Pancreas (tissue), 10 donors: Measurements from ENCODE around the gene GORASP1. TPM values are rescaled to one million over a fixed set of nuclear protein-coding genes. Genes with fewer than 3 reads are reported as not detected.

Source experiments
- ATAC-seq, 4 donors: fragments of 200-7000 bp; cut with Tn5 transposase; one replicate each; pipeline versions ENCODE4 v1.8.0 to v1.9.1; 2020; ENCODE audit warnings: mild to moderate bottlenecking in 4 of 4, moderate library complexity in 4 of 4
- DNase-seq, 6 donors: peaks; one replicate each; pipeline ENCODE4 v3.0.0-alpha.2; 2020
- FAIRE-seq: peaks from 2 replicates; lab custom pipeline; 2012; peaks lifted over from hg19 to GRCh38; lab: Jason Lieb, UNC
- H3K27ac ChIP-seq, 4 donors: fragments of 200-600 bp; sonication (generic); 1 replicate in 3 of 4; 2 replicates in 1 of 4; pipeline versions ENCODE4 v1.5.0 to v1.8.0; 2020
- H3K27me3 ChIP-seq, 4 donors: fragments of 200-600 bp; one replicate each; pipeline ENCODE4 v1.8.0; 2021
- H3K36me3 ChIP-seq, 3 donors: fragments of 200-600 bp; sonication (generic) in 1 of 3; one replicate each; pipeline versions ENCODE4 v1.5.0 to v1.8.0; 2020 to 2021
- H3K4me1 ChIP-seq, 3 donors: fragments of 200-600 bp; one replicate each; pipeline ENCODE4 v1.8.0; 2021
- H3K4me3 ChIP-seq, 4 donors: fragments of 200-600 bp; sonication (generic) in 2 of 4; one replicate each; pipeline versions ENCODE4 v1.5.0 to v1.8.0; 2020 to 2021
- H3K9me3 ChIP-seq, 4 donors: fragments of 200-600 bp; one replicate each; pipeline ENCODE4 v1.8.0; 2021
- WGBS, 2 donors: extraction: QIAGEN DNeasy Blood & Tissue Kit; methylation state at CpG; one replicate each; pipeline ENCODE4 v1.1.7; 2013; 5-methylcytosine and 5-hydroxymethylcytosine counted together
- intact Hi-C, 3 donors: fragments of 100-400 bp; cut with DNase I; formaldehyde crosslinking; loops; one replicate each; pipeline versions ENCODE4 v1.11.1 to v1.14.2; 2022
- polyA plus RNA-seq, 2 donors: library from polyadenylated mRNA; stranded (reverse); fragments of 200-250 nt; gene quantifications; one replicate each; pipeline ENCODE4 v1.2.3, GENCODE V29; 2013
- total RNA-seq, 6 donors: library from RNA; stranded (reverse); fragmentation: NEBNext Ultra II Directional in 4 of 6; extraction: Animal tissue kit (Norgen Biotek cat#: 25700) in 4 of 6; gene quantifications; one replicate each; pipeline versions ENCODE4 v1.2.1 to v1.2.4, GENCODE V29; 2021 to 2023
- TF ChIP-seq, protein P1 (sequence below), 4 donors: fragments of 200-600 bp; sonication (generic) in 3 of 4; IDR thresholded peaks; one replicate each; pipeline versions ENCODE4 v1.5.0 to v1.8.0; 2021; ENCODE audit warnings: antibody characterized with exemption in 4 of 4
- donor health status: healthy with polysubstance abuse.
- donor health status: DM: no; HTN: no; CAD: no; lungs with moderate emphysema.
- donor health status: DM: no; HTN: no; CAD: no.
- donor health status: control.
- donor health status: control.
- donor health status: Bipolar disorder and iron deficiency.
- donor health status: DM: yes; HTN: yes; CAD: no.
- donor health status: DM: no; HTN: no; CAD: no.
- donor health status: DM: no; HTN: no; CAD: no.
- donor health status: DM: yes; HTN: yes; CAD: no.

GORASP1 gene
- total and polyA plus RNA-seq, 8 donors: 25.9 to 79.6 (median 34.3) TPM

DNA sequence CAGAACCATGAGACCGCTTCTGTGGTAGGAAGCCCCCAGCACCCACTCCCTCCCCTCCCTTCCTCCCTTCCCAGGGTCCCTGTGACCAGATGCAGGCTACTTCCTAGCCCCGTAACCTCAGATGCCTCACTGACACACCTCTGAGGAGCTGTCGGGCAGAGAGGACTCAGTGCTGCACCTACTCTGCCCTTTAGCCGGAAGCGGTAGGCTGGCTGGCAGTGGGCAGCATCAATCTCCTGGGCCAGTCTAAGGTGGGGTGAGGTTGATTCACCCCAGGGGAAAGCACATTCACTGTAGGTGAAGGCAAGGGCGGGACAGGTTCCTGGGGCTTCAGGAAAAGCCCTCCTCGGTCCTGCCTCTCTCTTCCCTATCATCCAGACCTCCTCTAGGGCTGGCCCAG lies 26.9 kb upstream of the GORASP1 start:
- Histone ChIP-seq H3K27ac (no peak overlapping the region), H3K4me1 (no peaks in the 10 kb centered on the region), H3K4me3 (no peak overlapping the region), H3K36me3 (no peaks in the 10 kb centered on the region), H3K27me3 (no peaks in the 10 kb centered on the region), H3K9me3 (no peaks in the 10 kb centered on the region)
- ATAC-seq (no peak), DNase-seq (peak in 2 of 6 donors; percentile 11 to 33), FAIRE-seq (no peak)
- 82 to 84% methylated on average over 7 of the region's 7 CpGs for WGBS, 2 donors
- TF ChIP-seq, protein P1, sequence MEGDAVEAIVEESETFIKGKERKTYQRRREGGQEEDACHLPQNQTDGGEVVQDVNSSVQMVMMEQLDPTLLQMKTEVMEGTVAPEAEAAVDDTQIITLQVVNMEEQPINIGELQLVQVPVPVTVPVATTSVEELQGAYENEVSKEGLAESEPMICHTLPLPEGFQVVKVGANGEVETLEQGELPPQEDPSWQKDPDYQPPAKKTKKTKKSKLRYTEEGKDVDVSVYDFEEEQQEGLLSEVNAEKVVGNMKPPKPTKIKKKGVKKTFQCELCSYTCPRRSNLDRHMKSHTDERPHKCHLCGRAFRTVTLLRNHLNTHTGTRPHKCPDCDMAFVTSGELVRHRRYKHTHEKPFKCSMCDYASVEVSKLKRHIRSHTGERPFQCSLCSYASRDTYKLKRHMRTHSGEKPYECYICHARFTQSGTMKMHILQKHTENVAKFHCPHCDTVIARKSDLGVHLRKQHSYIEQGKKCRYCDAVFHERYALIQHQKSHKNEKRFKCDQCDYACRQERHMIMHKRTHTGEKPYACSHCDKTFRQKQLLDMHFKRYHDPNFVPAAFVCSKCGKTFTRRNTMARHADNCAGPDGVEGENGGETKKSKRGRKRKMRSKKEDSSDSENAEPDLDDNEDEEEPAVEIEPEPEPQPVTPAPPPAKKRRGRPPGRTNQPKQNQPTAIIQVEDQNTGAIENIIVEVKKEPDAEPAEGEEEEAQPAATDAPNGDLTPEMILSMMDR (IDR thresholded peaks at IDR 0.05): no peak
- intact Hi-C loops: no loop called here

DNA sequence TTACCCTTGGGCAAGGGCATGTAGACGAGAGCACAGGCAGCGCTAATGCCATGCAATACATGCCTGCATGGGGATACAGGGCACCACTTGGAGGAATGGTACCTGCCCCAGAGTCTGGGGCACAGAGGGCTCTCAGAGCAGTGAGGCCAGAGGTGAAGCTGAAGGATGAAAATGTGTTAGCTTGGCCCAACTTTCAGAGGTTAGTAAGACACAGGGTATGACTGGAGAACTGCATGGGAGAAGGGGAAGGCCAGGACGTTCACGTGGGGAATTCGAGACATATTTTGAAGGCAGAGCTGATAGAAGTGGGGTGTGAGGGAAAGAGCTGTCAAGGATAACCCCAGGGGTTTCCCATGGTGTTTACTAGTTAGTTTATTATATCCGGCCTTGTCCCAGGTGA lies 26.4 kb upstream of the GORASP1 start:
- intact Hi-C loops: no loop called here
- H3K9me3 ChIP-seq: no peaks in the 10 kb centered on the region
- WGBS, 2 donors: 70 to 73% methylated on average over 6 of the region's 6 CpGs
- no peak for FAIRE-seq
- H3K36me3 ChIP-seq: no peaks in the 10 kb centered on the region
- DNase-seq: peak in 1 of 6 donors; percentile 8
- no peak overlapping the region for H3K27ac ChIP-seq
- no peak overlapping the region for H3K4me3 ChIP-seq
- no peak for ATAC-seq
- TF ChIP-seq, protein P1 (IDR thresholded peaks at IDR 0.05): no peak
- no peaks in the 10 kb centered on the region for H3K4me1 ChIP-seq
- H3K27me3 ChIP-seq: no peaks in the 10 kb centered on the region

DNA sequence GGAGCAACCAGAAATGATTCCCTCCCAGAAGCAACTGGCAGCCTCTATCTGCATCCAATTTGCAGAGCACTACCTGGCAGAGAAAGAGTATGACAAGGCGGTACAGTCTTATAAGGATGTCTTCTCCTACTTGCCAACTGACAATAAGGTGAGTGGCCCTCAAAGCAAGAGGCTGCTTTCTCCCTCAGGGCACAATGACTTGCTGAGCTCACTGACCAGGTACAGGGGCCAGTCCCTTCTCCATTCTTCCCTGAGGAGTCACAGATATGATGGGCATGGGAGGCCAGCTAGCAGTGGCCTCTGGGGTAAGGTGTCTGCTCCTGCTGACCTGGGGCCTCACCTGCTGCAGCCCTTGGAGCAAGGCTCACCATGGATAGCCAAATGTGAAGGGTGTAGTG lies 25.7 kb upstream of the GORASP1 start:
- intact Hi-C loops: no loop called here
- TF ChIP-seq, protein P1 (IDR thresholded peaks at IDR 0.05): no peak
- Histone ChIP-seq H3K27ac (no peak overlapping the region), H3K36me3 (no peaks in the 10 kb centered on the region), H3K4me3 (no peak overlapping the region), H3K27me3 (no peaks in the 10 kb centered on the region), H3K9me3 (no peaks in the 10 kb centered on the region), H3K4me1 (no peaks in the 10 kb centered on the region)
- ATAC-seq (no peak), DNase-seq (peak in 1 of 6 donors; percentile 23), FAIRE-seq (no peak)
- 96 to 98% methylated on average over 1 of the region's 1 CpG for WGBS, 2 donors

DNA sequence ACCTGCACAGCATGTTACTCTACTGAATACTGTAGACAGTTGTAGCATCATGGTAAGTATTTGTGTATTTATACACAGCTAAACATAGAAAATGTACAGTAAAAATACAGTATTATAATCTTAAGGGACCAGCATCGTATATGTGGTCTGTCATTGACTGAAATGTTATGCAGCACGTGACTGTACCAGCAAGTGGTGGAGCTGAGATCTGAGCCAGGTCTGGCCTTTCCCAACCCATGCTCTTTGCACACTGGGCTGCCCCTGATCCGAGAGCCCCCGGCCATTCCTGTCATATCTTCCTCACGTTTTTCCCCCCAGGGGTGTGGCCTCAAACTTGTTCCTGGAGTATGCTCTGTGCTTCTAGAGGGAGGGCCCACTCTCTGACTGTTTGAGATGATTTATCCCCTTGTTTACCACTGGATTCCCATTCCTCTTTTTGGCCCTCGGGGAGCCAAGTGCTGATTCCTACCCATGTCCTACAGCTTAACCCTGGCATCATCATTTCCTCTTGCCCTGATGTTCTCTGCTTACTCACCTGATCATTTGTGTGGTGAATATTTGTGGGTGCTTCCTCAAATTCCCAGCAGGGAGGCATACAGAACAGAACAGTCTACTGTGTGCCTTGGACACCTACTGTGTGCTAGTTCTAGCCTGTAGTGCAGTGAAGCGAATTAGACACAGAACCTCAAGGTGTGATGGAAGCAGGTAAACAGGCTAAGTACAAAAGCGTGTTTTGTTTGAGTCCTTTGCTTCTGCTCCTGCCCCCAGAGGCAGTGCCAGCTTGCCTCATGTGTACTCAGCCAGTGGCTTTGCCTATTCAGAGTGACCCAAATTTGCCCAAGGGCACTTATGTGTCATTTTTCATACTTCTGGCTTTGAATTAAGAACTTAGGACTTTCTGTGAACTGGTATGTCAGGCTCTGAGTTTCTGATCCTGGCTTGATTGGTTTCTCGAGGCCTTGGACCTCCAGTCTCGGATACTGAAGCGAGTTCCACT lies 25.0 kb upstream of the GORASP1 start:
- Histone ChIP-seq H3K27ac (no peak overlapping the region), H3K9me3 (no peaks in the 10 kb centered on the region), H3K4me3 (no peak overlapping the region), H3K36me3 (no peaks in the 10 kb centered on the region), H3K27me3 (no peaks in the 10 kb centered on the region), H3K4me1 (no peaks in the 10 kb centered on the region)
- WGBS, 2 donors: 75 to 76% methylated on average over 11 of the region's 11 CpGs
- peak in 1 of 6 donors; percentile 28 for DNase-seq
- intact Hi-C loops: no loop called here
- TF ChIP-seq, protein P1 (IDR thresholded peaks at IDR 0.05): no peak
- peak in 1 of 4 donors; percentile 21 for ATAC-seq
- no peak for FAIRE-seq
